Tibial nerve (tissue), 4 donors: ENCODE results near the gene AADAC. TPM values are rescaled to one million over a fixed set of nuclear protein-coding genes. Genes with fewer than 3 reads are reported as not detected.

Experiments
- DNase-seq, 2 donors: peaks; one replicate each; pipeline ENCODE4 v3.0.0-alpha.2; 2019; ENCODE audit warnings: low spot score in 2 of 2
- H3K27ac ChIP-seq, 4 donors: fragments of 200-600 bp; sonication (generic) in 3 of 4; one replicate each; pipeline ENCODE4 v1.5.1; 2017 to 2019; ENCODE audit warnings: mild to moderate bottlenecking in 1 of 4
- H3K27me3 ChIP-seq, 2 donors: fragments of 200-600 bp; sonication (generic) in 1 of 2; one replicate each; pipeline versions ENCODE4 v1.5.1 to v1.6.0; 2017 to 2019
- H3K36me3 ChIP-seq, 3 donors: fragments of 200-600 bp; sonication (generic); one replicate each; pipeline ENCODE4 v1.5.1; 2018 to 2019
- H3K4me1 ChIP-seq, 4 donors: fragments of 200-600 bp; sonication (generic) in 3 of 4; one replicate each; pipeline ENCODE4 v1.5.1; 2017 to 2019
- H3K4me3 ChIP-seq, 4 donors: fragments of 200-600 bp; sonication (generic) in 3 of 4; one replicate each; pipeline ENCODE4 v1.5.1; 2017 to 2019; ENCODE audit warnings: mild to moderate bottlenecking in 1 of 4, moderate library complexity in 1 of 4
- H3K9me3 ChIP-seq, 4 donors: fragments of 200-600 bp; sonication (generic) in 3 of 4; one replicate each; pipeline ENCODE4 v1.5.1; 2017 to 2019
- CTCF ChIP-seq, 5 experiments: fragments of 200-600 bp in 3 of 5; fragments of 450-650 bp in 2 of 5; sonication (generic) in 3 of 5; IDR thresholded peaks; one replicate each; pipeline ENCODE4 v1.5.1; 2016 to 2019; ENCODE audit warnings: antibody characterized with exemption in 5 of 5, mild to moderate bottlenecking in 3 of 5, moderate library complexity in 2 of 5
- EP300 ChIP-seq, 2 donors: sonication (generic); formaldehyde crosslinking; IDR thresholded peaks; one replicate each; pipeline ENCODE4 v1.6.1; 2017; ENCODE audit warnings: antibody characterized with exemption in 2 of 2, mild to moderate bottlenecking in 1 of 2
- POLR2A ChIP-seq, 2 donors: fragments of 450-650 bp; IDR thresholded peaks; one replicate each; pipeline ENCODE4 v1.6.1; 2017; ENCODE audit warnings: antibody characterized with exemption in 2 of 2, mild to moderate bottlenecking in 2 of 2, moderate library complexity in 2 of 2
- WGBS, 2 donors: methylation state at CpG; one replicate each; pipeline ENCODE4 v1.1.5; 2018; 5-methylcytosine and 5-hydroxymethylcytosine counted together
- total RNA-seq, 4 donors: library from RNA; depleted of rRNA; stranded (reverse); fragments of >200 nt; gene quantifications; one replicate each; pipeline ENCODE4 v1.1.0, GENCODE V29; 2016

Gene AADAC
- total RNA-seq, 4 donors from 2014 or later, result not detected

GRCh38 chr3:151811474-151811873 is 2.4 kb upstream of the AADAC start:
- Histone ChIP-seq H3K4me1 (peaks cover 0 to 9% (median 0%) of the 10 kb centered on the region in 4 donors), H3K9me3 (peaks cover 0 to 13% (median 0%) of the 10 kb centered on the region in 4 donors), H3K27me3 (no peaks in the 10 kb centered on the region), H3K27ac (no peak overlapping the region), H3K36me3 (no peaks in the 10 kb centered on the region), H3K4me3 (no peak overlapping the region)
- no peak for DNase-seq
- TF ChIP-seq EP300 (IDR thresholded peaks at IDR 0.05) (no peak), POLR2A (IDR thresholded peaks at IDR 0.05) (no peak), CTCF (IDR thresholded peaks at IDR 0.05) (no peak)
- WGBS, 2 donors, result 93 to 95% methylated on average over 2 of the region's 2 CpGs

GRCh38 chr3:151814588-151814987 is 672 bp downstream of the AADAC start:
- DNase-seq, result no peak
- 89% methylated on average over 3 of the region's 3 CpGs for WGBS, 2 donors
- Histone ChIP-seq H3K4me3 (peak overlapping the region in 1 of 4 donors; percentile 5), H3K27ac (no peak overlapping the region), H3K9me3 (no peaks in the 10 kb centered on the region), H3K4me1 (peaks cover 0 to 9% (median 0%) of the 10 kb centered on the region in 4 donors), H3K27me3 (no peaks in the 10 kb centered on the region), H3K36me3 (no peaks in the 10 kb centered on the region)
- TF ChIP-seq EP300 (IDR thresholded peaks at IDR 0.05), result no peak

GRCh38 chr3:151816091-151816604 is 2.2 kb downstream of the AADAC start:
- Histone ChIP-seq H3K4me1 (peaks cover 0 to 9% (median 0%) of the 10 kb centered on the region in 4 donors), H3K27ac (no peak overlapping the region), H3K36me3 (no peaks in the 10 kb centered on the region), H3K4me3 (no peak overlapping the region), H3K27me3 (no peaks in the 10 kb centered on the region), H3K9me3 (no peaks in the 10 kb centered on the region)
- 57 to 59% methylated on average over 3 of the region's 3 CpGs for WGBS, 2 donors
- DNase-seq, result no peak
- no peak for TF ChIP-seq POLR2A (IDR thresholded peaks at IDR 0.05)
- TF ChIP-seq CTCF (IDR thresholded peaks at IDR 0.05), result no peak
- TF ChIP-seq EP300 (IDR thresholded peaks at IDR 0.05), result no peak

GRCh38 chr3:151817473-151817872 is 3.6 kb downstream of the AADAC start:
- H3K4me1 ChIP-seq, result peaks cover 0 to 9% (median 0%) of the 10 kb centered on the region in 4 donors
- H3K27me3 ChIP-seq, result no peaks in the 10 kb centered on the region
- DNase-seq, result no peak
- H3K36me3 ChIP-seq, result no peaks in the 10 kb centered on the region
- no peak for TF ChIP-seq CTCF (IDR thresholded peaks at IDR 0.05)
- TF ChIP-seq POLR2A (IDR thresholded peaks at IDR 0.05), result no peak
- TF ChIP-seq EP300 (IDR thresholded peaks at IDR 0.05), result no peak
- 83 to 87% methylated on average over 5 of the region's 5 CpGs for WGBS, 2 donors
- no peak overlapping the region for H3K4me3 ChIP-seq
- H3K9me3 ChIP-seq, result no peaks in the 10 kb centered on the region
- H3K27ac ChIP-seq, result no peak overlapping the region

- H3K27me3 ChIP-seq, result no peaks in the 10 kb centered on the region
- WGBS, 2 donors, result 90 to 94% methylated on average over 4 of the region's 4 CpGs
- peaks cover 0 to 9% (median 0%) of the 10 kb centered on the region in 4 donors for H3K4me1 ChIP-seq
- H3K9me3 ChIP-seq, result no peaks in the 10 kb centered on the region
- no peak overlapping the region for H3K4me3 ChIP-seq
- TF ChIP-seq CTCF (IDR thresholded peaks at IDR 0.05) (no peak), EP300 (IDR thresholded peaks at IDR 0.05) (no peak), POLR2A (IDR thresholded peaks at IDR 0.05) (no peak)
- no peaks in the 10 kb centered on the region for H3K36me3 ChIP-seq
- DNase-seq, result no peak
- H3K27ac ChIP-seq, result no peak overlapping the region
Observed at GRCh38 chr3:151818361-151818760, 4.4 kb downstream of the AADAC start.

GRCh38 chr3:151819910-151820309 is 6.0 kb downstream of the AADAC start:
- Histone ChIP-seq H3K27ac (no peak overlapping the region), H3K9me3 (no peaks in the 10 kb centered on the region), H3K4me1 (peaks cover 0 to 9% (median 0%) of the 10 kb centered on the region in 4 donors), H3K4me3 (no peak overlapping the region), H3K27me3 (no peaks in the 10 kb centered on the region), H3K36me3 (no peaks in the 10 kb centered on the region)
- WGBS, 2 donors, result 87 to 92% methylated on average over 4 of the region's 4 CpGs
- TF ChIP-seq POLR2A (IDR thresholded peaks at IDR 0.05), result no peak
- TF ChIP-seq CTCF (IDR thresholded peaks at IDR 0.05), result no peak
- TF ChIP-seq EP300 (IDR thresholded peaks at IDR 0.05), result no peak
- no peak for DNase-seq
